Peyer's patch (tissue), 4 donors: ENCODE data around the gene DDX20. TPM values are rescaled to one million over a fixed set of nuclear protein-coding genes. Genes with fewer than 3 reads are reported as not detected.

Source experiments
- DNase-seq, 3 donors: peaks; one replicate each; pipeline ENCODE4 v3.0.0-alpha.2; 2017 to 2019
- H3K27ac ChIP-seq, 4 donors: fragments of 200-600 bp; sonication (generic); one replicate each; pipeline ENCODE4 v1.5.1; 2016 to 2019
- H3K27me3 ChIP-seq, 2 donors: fragments of 200-600 bp; sonication (generic); one replicate each; pipeline ENCODE4 v1.5.1; 2019
- H3K36me3 ChIP-seq, 3 donors: fragments of 200-600 bp; sonication (generic); one replicate each; pipeline ENCODE4 v1.5.1; 2016 to 2019
- H3K4me1 ChIP-seq, 4 donors: fragments of 200-600 bp; sonication (generic); one replicate each; pipeline ENCODE4 v1.5.1; 2016 to 2019
- H3K4me3 ChIP-seq, 4 donors: fragments of 200-600 bp; sonication (generic); 1 replicate in 3 of 4; 2 replicates in 1 of 4; pipeline ENCODE4 v1.5.1; 2016 to 2019; ENCODE audit warnings: mild to moderate bottlenecking in 1 of 4
- H3K9me3 ChIP-seq, 4 donors: fragments of 200-600 bp; sonication (generic); one replicate each; pipeline ENCODE4 v1.5.1; 2016 to 2019; ENCODE audit warnings: mild to moderate bottlenecking in 1 of 4
- POLR2A ChIP-seq, 2 donors: fragments of 450-650 bp; IDR thresholded peaks; one replicate each; pipeline ENCODE4 v1.5.1; 2017; ENCODE audit warnings: antibody characterized with exemption in 2 of 2, mild to moderate bottlenecking in 2 of 2, moderate library complexity in 2 of 2
- total RNA-seq, 4 donors: library from RNA; depleted of rRNA; stranded (reverse); fragments of >200 nt; gene quantifications; one replicate each; pipeline ENCODE4 v1.1.0, GENCODE V29; 2016
- TF ChIP-seq, protein P1 (sequence below), 6 experiments: fragments of 450-650 bp in 4 of 6; fragments of 200-600 bp in 2 of 6; sonication (generic) in 1 of 6; IDR thresholded peaks; one replicate each; pipeline ENCODE4 v1.5.1; 2017 to 2019; ENCODE audit warnings: antibody characterized with exemption in 6 of 6, mild to moderate bottlenecking in 3 of 6, moderate library complexity in 1 of 6

The DDX20 gene
- total RNA-seq, 4 donors from 2014 or later, result 13.5 to 34.7 (median 22.5) TPM

DNA sequence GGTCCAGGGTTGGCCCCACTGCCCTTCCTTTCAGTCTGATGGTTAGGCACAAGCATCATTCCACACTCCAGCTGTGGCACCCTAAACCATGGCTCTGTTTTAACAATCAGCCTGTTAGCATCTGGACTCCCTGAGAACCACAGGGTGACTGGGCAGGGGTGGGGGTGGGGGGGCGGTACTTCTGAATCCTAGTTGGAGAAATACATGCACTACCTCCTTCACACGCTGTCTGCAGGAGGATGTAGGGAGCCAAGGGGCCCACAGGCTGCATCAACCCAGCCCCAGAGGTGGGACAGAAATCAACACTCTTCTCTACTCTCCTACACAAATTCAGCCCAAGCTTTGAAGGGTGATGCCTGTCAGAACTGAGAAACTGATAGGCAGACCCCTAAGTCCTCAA, 23.8 kb downstream of the DDX20 start:
- Histone ChIP-seq H3K27ac (no peak overlapping the region), H3K9me3 (no peaks in the 10 kb centered on the region), H3K36me3 (no peaks in the 10 kb centered on the region), H3K27me3 (no peaks in the 10 kb centered on the region), H3K4me1 (no peaks in the 10 kb centered on the region), H3K4me3 (no peak overlapping the region)
- DNase-seq, result no peak
- TF ChIP-seq POLR2A (IDR thresholded peaks at IDR 0.05), result no peak
- TF ChIP-seq, protein P1, sequence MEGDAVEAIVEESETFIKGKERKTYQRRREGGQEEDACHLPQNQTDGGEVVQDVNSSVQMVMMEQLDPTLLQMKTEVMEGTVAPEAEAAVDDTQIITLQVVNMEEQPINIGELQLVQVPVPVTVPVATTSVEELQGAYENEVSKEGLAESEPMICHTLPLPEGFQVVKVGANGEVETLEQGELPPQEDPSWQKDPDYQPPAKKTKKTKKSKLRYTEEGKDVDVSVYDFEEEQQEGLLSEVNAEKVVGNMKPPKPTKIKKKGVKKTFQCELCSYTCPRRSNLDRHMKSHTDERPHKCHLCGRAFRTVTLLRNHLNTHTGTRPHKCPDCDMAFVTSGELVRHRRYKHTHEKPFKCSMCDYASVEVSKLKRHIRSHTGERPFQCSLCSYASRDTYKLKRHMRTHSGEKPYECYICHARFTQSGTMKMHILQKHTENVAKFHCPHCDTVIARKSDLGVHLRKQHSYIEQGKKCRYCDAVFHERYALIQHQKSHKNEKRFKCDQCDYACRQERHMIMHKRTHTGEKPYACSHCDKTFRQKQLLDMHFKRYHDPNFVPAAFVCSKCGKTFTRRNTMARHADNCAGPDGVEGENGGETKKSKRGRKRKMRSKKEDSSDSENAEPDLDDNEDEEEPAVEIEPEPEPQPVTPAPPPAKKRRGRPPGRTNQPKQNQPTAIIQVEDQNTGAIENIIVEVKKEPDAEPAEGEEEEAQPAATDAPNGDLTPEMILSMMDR (IDR thresholded peaks at IDR 0.05), result no peak

DNA sequence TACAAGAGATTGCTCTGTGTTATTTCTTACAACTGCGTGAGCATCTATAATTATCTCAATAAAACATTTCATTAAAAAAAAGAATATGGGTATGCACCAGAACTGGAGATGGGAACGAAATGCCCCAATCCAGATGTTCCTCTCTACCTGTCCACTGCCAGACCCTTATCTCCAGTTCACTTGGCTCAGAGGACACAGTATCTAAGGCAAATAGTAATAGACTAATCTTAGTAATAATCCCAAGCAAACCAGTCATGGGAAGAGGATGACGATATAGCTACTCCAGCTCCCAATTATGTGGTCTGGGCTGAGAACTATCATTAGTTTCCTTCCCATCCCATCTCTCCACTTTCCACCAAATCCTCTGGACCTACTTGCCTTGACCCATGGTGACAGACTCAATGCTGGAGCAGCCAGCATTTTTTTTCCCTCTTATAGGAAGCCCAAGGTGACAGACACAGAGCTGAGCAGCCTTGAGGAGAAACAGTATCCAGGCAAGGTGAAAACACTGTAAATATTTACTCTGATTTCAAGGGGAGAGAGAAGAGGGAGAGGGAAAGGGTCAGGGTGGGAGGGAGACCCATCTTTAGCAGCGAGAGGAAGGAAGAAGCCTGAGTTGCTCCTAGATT, 28.7 kb downstream of the DDX20 start:
- Histone ChIP-seq H3K36me3 (no peaks in the 10 kb centered on the region), H3K27ac (no peak overlapping the region), H3K4me3 (no peak overlapping the region), H3K27me3 (no peaks in the 10 kb centered on the region), H3K9me3 (no peaks in the 10 kb centered on the region), H3K4me1 (no peaks in the 10 kb centered on the region)
- no peak for DNase-seq
- no peak for TF ChIP-seq POLR2A (IDR thresholded peaks at IDR 0.05)
- TF ChIP-seq, protein P1 (IDR thresholded peaks at IDR 0.05), result no peak

DNA sequence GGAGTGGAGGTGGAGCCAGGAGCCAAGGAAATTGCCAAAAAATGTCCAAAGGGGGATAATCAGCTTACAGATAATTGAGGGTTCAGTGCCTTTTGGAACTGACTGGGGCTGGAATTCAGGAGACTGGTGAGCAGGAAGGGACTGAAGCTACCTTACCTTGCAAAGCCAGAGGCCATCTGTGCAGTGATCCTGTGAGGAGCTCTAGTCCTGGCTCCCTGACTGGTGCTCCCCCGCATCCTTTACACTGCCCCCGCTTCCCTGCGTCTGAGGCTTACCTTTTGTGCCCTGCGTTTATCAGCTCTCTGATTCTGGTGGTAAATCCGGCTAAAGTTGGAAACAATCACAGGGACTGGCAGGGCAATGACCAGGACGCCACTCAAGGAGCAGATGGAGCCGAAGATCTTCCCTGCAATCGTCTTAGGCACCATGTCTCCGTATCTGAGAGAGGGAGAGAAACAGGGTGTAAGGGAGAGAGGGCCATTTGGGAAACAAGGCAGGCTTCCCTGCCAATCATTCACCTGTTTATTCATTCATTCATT, 31.0 kb downstream of the DDX20 start:
- Histone ChIP-seq H3K4me3 (no peak overlapping the region), H3K27ac (no peak overlapping the region), H3K4me1 (no peaks in the 10 kb centered on the region), H3K9me3 (no peaks in the 10 kb centered on the region), H3K36me3 (no peaks in the 10 kb centered on the region), H3K27me3 (no peaks in the 10 kb centered on the region)
- TF ChIP-seq, protein P1 (IDR thresholded peaks at IDR 0.05), result no peak
- no peak for TF ChIP-seq POLR2A (IDR thresholded peaks at IDR 0.05)
- DNase-seq, result no peak

DNA sequence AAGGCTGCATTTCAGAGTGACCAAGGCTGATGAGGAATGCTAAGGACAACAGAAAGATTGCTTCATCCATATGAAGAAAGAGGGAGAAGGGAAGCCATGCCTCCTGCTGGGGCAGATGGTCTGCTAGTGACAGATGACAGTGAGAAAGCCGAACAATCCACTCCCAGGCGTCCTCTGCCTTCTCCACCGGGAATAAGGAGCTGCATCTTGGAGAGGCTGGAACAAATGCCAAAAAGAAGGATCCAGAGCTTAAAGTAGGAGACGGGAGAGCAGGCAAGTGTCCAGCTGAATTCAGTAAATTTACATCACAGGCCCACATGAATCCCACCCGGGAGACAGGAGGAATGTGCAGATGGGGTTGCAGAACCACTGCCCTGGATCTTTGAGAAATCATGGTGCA, 33.4 kb downstream of the DDX20 start:
- H3K4me3 ChIP-seq, result no peak overlapping the region
- TF ChIP-seq POLR2A (IDR thresholded peaks at IDR 0.05), result no peak
- TF ChIP-seq, protein P1 (IDR thresholded peaks at IDR 0.05), result no peak
- no peaks in the 10 kb centered on the region for H3K4me1 ChIP-seq
- H3K36me3 ChIP-seq, result no peaks in the 10 kb centered on the region
- no peaks in the 10 kb centered on the region for H3K27me3 ChIP-seq
- no peak for DNase-seq
- no peak overlapping the region for H3K27ac ChIP-seq
- H3K9me3 ChIP-seq, result no peaks in the 10 kb centered on the region

DNA sequence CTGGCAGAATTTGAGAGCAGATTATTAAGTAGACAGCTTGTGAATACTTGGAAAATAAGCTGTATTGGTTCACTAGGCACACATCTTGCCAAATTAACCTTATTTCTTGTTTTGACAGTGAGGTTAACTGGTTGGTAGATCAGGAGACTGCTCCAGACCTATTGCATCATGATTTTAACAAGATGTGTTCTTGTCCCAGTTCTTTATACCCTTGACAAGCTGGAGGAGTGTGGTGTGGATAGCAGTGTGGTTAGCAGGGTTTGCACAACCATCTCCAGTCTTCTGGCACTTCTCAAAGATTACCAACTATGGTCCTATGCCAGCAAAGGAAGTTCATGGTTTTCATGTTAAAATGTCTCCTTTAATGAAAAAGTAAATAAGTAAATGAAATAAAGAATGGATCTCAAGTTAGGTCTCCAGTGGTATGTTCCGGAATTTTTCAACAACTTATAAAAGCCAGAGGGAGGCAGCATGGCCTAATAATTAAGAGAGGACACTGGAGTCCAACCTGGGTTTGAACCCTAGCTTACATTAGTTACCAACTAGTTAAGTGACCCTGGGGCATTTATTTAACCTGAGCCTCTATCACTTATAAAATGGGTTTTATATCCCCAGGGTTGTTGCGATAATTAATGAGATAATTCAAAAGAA, 34.1 kb downstream of the DDX20 start:
- H3K9me3 ChIP-seq, result no peaks in the 10 kb centered on the region

More for the DNA sequence above, 34.1 kb downstream of the DDX20 start:
- Histone ChIP-seq H3K4me3 (no peak overlapping the region), H3K36me3 (no peaks in the 10 kb centered on the region), H3K27ac (no peak overlapping the region), H3K27me3 (no peaks in the 10 kb centered on the region), H3K4me1 (no peaks in the 10 kb centered on the region)
- TF ChIP-seq, protein P1 (IDR thresholded peaks at IDR 0.05), result peak in 1 of 6 experiments; percentile 4
- TF ChIP-seq POLR2A (IDR thresholded peaks at IDR 0.05), result no peak
- DNase-seq, result no peak
